ENCODE results near the gene TMEM132E.

TMEM132E gene

GRCh38 chr17:34673995-34674890 is 94.9 kb downstream of the TMEM132E start:
- no peak overlapping the region for H3K27ac ChIP-seq
- no peaks in the 10 kb centered on the region for H3K27me3 ChIP-seq
- H3K4me3 ChIP-seq = no peak overlapping the region
- DNase-seq = no peak
- intact Hi-C loops (cut with DNase I; ENCODE audit: low total_unique reads) = no loop called here
- no peak for TF ChIP-seq CTCF (IDR thresholded peaks at IDR 0.05)
- H3K36me3 ChIP-seq = no peaks in the 10 kb centered on the region
- no peaks in the 10 kb centered on the region for H3K4me1 ChIP-seq
- H3K9me3 ChIP-seq = no peaks in the 10 kb centered on the region

GRCh38 chr17:34675143-34675542 is 95.8 kb downstream of the TMEM132E start:
- TF ChIP-seq CTCF (IDR thresholded peaks at IDR 0.05) = no peak
- DNase-seq = no peak

GRCh38 chr17:34675605-34676004 is 96.2 kb downstream of the TMEM132E start:
- Histone ChIP-seq H3K9me3 (no peaks in the 10 kb centered on the region), H3K27ac (no peak overlapping the region), H3K27me3 (no peaks in the 10 kb centered on the region), H3K4me3 (no peak overlapping the region), H3K4me1 (no peaks in the 10 kb centered on the region), H3K36me3 (no peaks in the 10 kb centered on the region)
- intact Hi-C loops (cut with DNase I; ENCODE audit: low total_unique reads) = no loop called here
- no peak for TF ChIP-seq CTCF (IDR thresholded peaks at IDR 0.05)
- no peak for DNase-seq

More at GRCh38 chr17:34675143-34675542, 95.8 kb downstream of the TMEM132E start:
- no peak overlapping the region for H3K27ac ChIP-seq
- H3K4me1 ChIP-seq = no peaks in the 10 kb centered on the region
- no peaks in the 10 kb centered on the region for H3K27me3 ChIP-seq
- intact Hi-C loops (cut with DNase I; ENCODE audit: low total_unique reads) = no loop called here
- H3K9me3 ChIP-seq = no peaks in the 10 kb centered on the region
- H3K4me3 ChIP-seq = no peak overlapping the region
- H3K36me3 ChIP-seq = no peaks in the 10 kb centered on the region

- TF ChIP-seq CTCF (IDR thresholded peaks at IDR 0.05) = no peak
- Histone ChIP-seq H3K27me3 (no peaks in the 10 kb centered on the region), H3K4me1 (no peaks in the 10 kb centered on the region), H3K4me3 (no peak overlapping the region), H3K27ac (no peak overlapping the region), H3K9me3 (no peaks in the 10 kb centered on the region), H3K36me3 (no peaks in the 10 kb centered on the region)
- DNase-seq = no peak
- intact Hi-C loops (cut with DNase I; ENCODE audit: low total_unique reads) = no loop called here
Measured at GRCh38 chr17:34680151-34680550, 100.8 kb downstream of the TMEM132E start.

GRCh38 chr17:34682305-34682704 is 102.9 kb downstream of the TMEM132E start:
- Histone ChIP-seq H3K4me3 (no peak overlapping the region), H3K4me1 (no peaks in the 10 kb centered on the region), H3K27ac (no peak overlapping the region), H3K27me3 (no peaks in the 10 kb centered on the region), H3K36me3 (no peaks in the 10 kb centered on the region), H3K9me3 (no peaks in the 10 kb centered on the region)
- TF ChIP-seq CTCF (IDR thresholded peaks at IDR 0.05) = no peak
- intact Hi-C loops (cut with DNase I; ENCODE audit: low total_unique reads) = no loop called here
- no peak for DNase-seq
